HG03159 (cell line): ENCODE results near the gene EPS8.

Source experiments
- ATAC-seq: cut with Tn5 transposase; IDR thresholded peaks from one replicate; pipeline ENCODE4 v1.9.1; 2021; ENCODE audit warnings: mild to moderate bottlenecking, moderate library complexity; ENCODE audit not compliant: unreplicated experiment

Gene EPS8

GRCh38 chr12:15698377-15698871 lies 90.8 kb downstream of the EPS8 start:
- no peak for ATAC-seq

DNA sequence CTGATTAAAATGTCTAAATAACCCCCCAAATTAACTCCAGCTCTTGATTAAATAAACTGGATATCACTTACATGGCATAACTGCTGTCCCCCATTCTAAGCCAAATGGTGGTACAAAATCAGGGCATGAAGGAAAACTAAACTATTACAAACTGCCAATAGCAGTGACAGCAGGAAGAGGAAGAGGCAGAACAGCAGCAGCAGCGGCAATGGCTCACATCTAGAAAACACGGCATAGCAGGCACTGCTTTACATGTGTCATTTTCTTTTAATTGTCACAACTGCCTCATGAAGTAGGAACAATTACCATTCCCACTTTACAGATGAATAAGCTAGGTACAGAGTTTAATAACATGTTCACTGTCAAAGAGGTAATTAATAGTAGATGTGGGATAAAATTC lies 92.0 kb downstream of the EPS8 start:
- ATAC-seq = no peak

DNA sequence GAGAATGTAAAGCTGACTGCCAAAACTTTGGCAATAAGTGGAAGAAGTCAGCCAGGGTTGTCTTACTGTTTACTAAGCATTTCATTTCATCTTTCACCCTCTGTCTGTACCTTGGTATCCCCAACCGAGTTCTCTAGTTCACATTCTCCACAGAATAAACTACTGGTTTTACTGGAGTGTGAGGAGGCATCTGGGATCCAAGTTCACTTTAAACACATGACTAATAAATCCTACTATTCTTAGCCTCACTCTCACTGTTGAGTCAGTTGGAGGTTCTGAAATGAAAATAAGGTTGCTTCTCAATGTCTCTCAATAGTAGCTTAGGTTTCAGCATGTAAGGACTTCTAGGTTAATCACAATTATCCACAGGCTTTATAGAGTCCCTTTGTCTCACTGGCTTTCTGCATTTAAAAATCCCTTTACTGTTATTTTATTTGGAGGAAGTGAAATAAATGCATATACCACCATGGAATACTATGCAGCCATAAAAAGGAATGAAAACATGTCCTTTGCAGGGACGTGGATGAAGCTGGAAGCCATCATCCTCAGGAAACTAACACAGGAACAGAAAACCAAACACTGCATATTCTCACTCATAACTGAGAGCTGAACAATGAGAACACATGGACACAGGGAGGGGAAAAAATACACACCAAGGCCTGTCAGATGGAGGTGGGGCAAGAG lies 95.8 kb downstream of the EPS8 start:
- no peak for ATAC-seq

- no peak for ATAC-seq
Observed at GRCh38 chr12:15691388-15691787, 97.8 kb downstream of the EPS8 start.

GRCh38 chr12:15690320-15690719 lies 98.9 kb downstream of the EPS8 start:
- ATAC-seq = no peak

DNA sequence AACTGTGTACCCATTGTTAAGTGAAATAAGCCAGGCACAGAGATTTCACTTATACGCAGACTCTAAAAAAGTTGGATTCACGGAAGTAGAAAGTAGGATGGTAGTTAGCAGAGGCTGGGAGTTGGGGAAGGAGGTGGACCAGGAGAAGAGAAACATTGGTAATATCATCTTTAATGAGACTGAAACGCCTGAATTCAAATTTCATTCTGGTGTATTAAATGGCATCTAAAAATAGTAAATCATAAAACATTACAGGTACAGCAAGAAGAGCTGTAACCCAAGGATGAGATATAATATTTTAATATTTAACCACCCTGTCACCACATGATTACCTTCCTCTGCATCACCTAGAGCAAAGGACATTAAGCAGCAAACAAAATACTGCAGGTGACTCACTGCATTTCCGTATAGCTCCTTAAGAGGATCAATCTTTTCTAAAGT lies 99.4 kb downstream of the EPS8 start:
- ATAC-seq = no peak

DNA sequence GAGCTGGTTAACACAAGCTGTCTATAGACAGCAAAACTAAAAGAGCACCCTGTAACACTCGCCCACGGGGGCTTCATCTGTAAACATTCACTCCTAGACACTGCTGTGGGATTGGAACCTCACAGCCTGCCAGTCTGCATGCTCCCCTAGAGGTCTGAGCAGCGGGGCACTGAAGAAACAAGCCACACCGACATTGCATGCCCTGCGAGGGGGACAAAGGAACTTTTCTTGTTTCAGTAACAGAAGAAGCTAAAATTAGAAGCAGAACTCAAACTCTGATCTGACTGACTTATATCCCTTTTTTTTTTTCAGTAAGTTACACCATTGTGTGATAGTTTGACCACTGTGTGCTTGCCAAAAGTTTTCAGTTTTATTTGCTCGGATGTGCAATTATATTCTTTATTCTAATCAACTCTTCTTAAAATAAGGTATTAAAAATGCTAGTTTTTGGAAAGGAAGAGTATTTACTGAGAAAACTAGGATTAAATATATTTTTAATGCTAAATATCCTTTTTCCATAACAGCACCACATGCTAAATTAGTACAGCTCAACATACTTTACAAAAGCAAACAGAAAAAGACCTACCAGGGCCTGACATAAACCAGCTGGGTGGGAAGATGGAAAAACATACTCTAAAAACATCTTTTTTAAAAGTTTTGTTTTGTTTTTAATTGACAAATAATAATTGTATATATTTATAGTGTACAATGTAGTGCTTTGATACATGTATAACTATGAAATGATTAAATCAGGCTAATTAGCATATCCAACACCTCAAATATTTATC lies 100.2 kb downstream of the EPS8 start:
- no peak for ATAC-seq

DNA sequence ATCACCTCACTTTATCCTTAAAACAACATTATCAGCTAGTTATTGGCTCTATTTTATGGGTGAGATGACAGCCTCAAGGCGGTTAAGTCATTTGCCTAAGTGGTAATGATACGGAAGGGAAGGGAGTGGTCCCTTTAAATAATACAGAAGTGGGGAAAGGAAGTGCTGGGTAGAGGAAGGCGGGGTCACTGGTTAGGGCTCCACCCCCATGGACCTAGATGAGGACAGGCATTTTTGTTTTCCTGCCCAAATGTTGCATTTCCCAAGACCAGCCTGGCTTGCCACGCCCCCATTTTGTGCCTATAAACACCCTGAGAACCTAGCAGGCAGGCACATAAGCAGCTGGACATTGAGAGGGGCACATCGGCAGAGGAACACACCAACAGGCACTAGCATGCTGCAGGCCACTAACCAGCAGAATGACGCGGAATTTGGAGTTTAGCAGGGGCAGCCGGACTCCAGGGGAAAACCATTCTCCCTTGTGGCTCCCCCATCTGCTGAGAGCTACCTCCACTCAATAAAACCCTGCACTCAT lies 100.9 kb downstream of the EPS8 start:
- ATAC-seq = no peak

DNA sequence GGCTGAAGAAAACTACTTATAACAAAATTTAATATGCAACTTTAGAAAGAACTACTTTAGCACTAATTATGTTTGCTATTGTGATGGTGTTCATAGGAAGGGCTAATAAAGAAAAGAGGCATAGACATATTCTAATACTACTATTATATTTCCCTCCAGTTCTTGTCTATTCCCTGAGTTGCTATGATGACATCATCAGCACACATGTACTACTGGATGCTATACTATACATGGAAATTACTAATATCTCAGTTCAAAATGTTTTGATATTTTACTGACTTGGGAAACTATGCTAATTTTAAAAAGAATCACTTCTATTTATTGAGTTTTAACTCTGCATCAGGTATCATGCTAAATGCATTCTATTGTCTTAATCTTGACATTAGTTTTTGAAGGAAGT lies 101.6 kb downstream of the EPS8 start:
- no peak for ATAC-seq

- ATAC-seq = no peak
Observed at GRCh38 chr12:15684896-15685658, 104.1 kb downstream of the EPS8 start.

- no peak for ATAC-seq
Observed at GRCh38 chr12:15682826-15683225, 106.4 kb downstream of the EPS8 start.

DNA sequence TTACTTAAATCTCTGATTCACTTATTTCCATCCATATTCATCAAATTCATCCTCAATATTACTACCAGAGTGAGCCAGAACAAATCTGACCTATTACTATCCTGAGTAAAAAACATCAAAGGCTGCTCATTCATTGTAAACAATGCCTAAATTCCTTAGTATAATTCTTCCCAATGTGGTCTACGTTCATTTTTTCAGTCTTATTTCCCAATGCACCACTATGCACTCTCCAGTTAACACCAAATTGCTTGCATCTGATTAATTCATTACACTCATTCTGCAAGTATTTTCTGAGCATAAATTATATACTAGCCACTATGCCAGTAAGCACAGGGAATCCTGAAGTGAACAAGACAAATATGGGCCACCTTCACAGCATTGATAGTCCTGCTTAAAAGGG lies 110.0 kb downstream of the EPS8 start:
- ATAC-seq = no peak

- ATAC-seq = no peak
Observed at GRCh38 chr12:15677726-15678201, 111.4 kb downstream of the EPS8 start.

DNA sequence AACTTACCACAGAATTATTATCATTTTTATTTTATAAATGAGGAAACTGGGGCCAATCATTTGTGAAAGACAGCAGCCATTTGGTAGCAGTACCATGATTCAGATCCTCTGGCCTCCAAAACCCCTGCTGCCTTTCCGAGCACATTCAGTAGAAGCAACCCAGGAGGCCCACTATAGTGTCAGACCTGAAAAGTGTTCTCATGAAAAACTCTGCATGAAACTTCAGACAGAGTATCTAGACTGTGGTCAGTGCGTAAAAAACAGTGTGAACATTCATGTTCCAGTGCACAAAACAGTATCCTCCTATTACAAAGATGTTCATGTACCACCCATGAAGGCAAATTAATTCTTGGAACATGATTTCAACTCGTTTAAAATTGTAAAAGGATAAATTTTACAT lies 112.0 kb downstream of the EPS8 start:
- no peak for ATAC-seq

DNA sequence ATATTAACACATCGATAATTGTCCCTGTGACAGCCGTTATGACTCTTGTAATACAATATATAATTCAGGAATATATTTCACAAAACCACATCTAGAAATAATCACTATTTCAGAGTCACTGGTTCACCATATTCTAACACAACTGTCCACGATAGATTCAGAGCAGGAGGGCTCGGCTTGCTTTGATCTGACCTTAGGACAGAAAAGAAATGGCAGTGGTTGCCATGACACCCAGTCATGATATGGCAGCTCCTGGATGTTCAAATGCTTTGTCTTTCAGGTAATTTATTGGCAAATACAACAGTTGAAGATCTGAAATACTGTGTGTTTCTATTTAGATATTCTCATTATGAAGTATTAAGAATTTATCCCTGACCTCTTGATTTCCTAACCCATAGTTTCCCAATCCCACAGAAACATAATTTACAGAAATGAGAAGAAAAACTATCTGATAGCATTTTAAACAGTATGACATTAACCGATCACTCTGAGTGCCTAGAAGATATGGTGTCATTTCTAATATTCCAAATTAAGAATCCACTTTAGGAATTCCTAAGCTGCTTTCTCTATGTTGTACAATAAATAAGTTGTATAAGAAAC lies 116.4 kb downstream of the EPS8 start:
- no peak for ATAC-seq

DNA sequence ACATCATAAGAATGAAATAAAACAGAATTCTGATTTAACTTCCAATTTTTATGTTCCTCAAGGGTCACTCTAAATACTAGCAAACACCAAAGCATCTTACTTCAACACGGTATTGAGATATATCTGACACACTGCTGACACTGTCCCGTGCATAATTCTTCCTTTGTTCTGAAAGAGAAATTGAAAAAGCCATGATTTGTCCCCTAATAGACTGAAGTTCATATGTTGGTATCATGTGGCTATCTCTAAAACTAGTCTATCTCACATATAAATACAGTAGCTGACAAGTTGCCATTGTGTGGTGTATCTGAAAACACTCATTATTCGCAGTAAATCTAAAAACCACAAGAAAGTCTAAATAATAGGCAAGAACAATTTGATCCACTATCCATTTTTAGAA lies 118.4 kb downstream of the EPS8 start:
- no peak for ATAC-seq

DNA sequence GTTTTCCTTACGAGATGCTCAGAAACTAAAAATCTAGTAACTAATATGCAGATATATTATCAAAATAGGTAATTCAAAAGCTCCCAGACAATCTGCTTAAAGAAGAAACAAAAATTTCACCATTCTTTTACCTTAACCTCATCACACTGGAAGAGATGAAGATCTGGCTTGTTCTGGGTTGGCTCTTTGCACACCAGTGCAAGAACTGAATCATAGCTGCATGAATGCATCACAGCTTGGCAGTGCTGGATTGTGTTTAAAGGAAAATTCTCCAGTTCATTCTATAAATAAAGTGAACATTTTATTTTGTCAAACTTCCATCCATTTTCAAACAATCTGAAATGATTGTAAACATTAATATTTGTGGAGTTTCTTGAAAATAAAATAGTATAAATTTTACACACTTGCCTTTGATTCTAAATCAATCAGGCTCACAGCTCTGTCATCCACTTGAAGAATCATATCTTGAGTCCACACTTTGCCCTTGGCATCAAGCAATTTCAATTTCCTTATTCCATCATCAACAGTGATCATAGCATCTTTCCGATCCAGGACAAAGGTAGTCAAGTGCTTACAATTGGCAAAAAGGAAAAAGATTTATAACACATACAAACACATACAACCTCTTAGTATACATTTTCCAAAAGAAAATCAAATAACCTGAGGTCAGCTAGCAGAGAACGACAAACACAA lies 119.8 kb downstream of the EPS8 start:
- no peak for ATAC-seq

GRCh38 chr12:15664491-15664890 lies 124.7 kb downstream of the EPS8 start:
- ATAC-seq = no peak

- no peak for ATAC-seq
Observed at GRCh38 chr12:15662983-15663659, 126.1 kb downstream of the EPS8 start.
